ENCODE measurements around the gene CDC25C.

GRCh38 chr5:138245717-138246116 lies 85.9 kb downstream of the CDC25C start:
- TF ChIP-seq CTCF (IDR thresholded peaks at IDR 0.05) (no peak), POLR2A (IDR thresholded peaks at IDR 0.05) (no peak)

All from sigmoid colon (tissue), 3 donors.